Urothelium cell line (cell line): ENCODE data around the gene PPP1R9A.

ENCODE experiments used
- DNase-seq: peaks from one replicate; pipeline ENCODE4 v3.0.0; 2011; ENCODE audit warnings: low spot score, mixed read lengths
- FAIRE-seq: peaks from 2 replicates; lab custom pipeline; 2011; peaks lifted over from hg19 to GRCh38; lab: Jason Lieb, UNC

PPP1R9A gene

GRCh38 chr7:95089414-95090315 is 182.3 kb downstream of the PPP1R9A start:
- no peak for DNase-seq
- no peak for FAIRE-seq

GRCh38 chr7:95092324-95092723 is 184.9 kb downstream of the PPP1R9A start:
- no peak for FAIRE-seq
- no peak for DNase-seq

- DNase-seq (no peak), FAIRE-seq (no peak)
Observed at GRCh38 chr7:95095259-95095965, 188.0 kb downstream of the PPP1R9A start.

- FAIRE-seq (no peak), DNase-seq (no peak)
Observed at GRCh38 chr7:95095966-95096540, 188.7 kb downstream of the PPP1R9A start.

- FAIRE-seq (no peak), DNase-seq (no peak)
Observed at GRCh38 chr7:95097291-95097690, 189.9 kb downstream of the PPP1R9A start.

GRCh38 chr7:95097851-95098250 is 190.5 kb downstream of the PPP1R9A start:
- FAIRE-seq, result no peak
- no peak for DNase-seq

GRCh38 chr7:95099106-95099505 is 191.7 kb downstream of the PPP1R9A start:
- DNase-seq (no peak), FAIRE-seq (no peak)

- no peak for DNase-seq
- FAIRE-seq, result no peak
Observed at GRCh38 chr7:95101422-95101821, 194.0 kb downstream of the PPP1R9A start.

GRCh38 chr7:95102662-95103061 is 195.3 kb downstream of the PPP1R9A start:
- FAIRE-seq (no peak), DNase-seq (peak; percentile 37)

GRCh38 chr7:95104739-95105138 is 197.3 kb downstream of the PPP1R9A start:
- DNase-seq (peak; percentile 58), FAIRE-seq (no peak)

GRCh38 chr7:95105627-95106026 is 198.2 kb downstream of the PPP1R9A start:
- DNase-seq, result no peak
- FAIRE-seq, result no peak

- FAIRE-seq (no peak), DNase-seq (no peak)
Observed at GRCh38 chr7:95106401-95106800, 199.0 kb downstream of the PPP1R9A start.

- FAIRE-seq (no peak), DNase-seq (no peak)
Observed at GRCh38 chr7:95110707-95111106, 203.3 kb downstream of the PPP1R9A start.

GRCh38 chr7:95113590-95113989 is 206.2 kb downstream of the PPP1R9A start:
- no peak for FAIRE-seq
- no peak for DNase-seq

- DNase-seq (no peak), FAIRE-seq (no peak)
Observed at GRCh38 chr7:95126053-95126709, 218.8 kb downstream of the PPP1R9A start.

- no peak for DNase-seq
- no peak for FAIRE-seq
Observed at GRCh38 chr7:95132500-95132899, 225.1 kb downstream of the PPP1R9A start.

- FAIRE-seq, result no peak
- DNase-seq, result no peak
Observed at GRCh38 chr7:95139922-95140321, 232.5 kb downstream of the PPP1R9A start.

- no peak for DNase-seq
- no peak for FAIRE-seq
Observed at GRCh38 chr7:95141755-95142154, 234.4 kb downstream of the PPP1R9A start.

GRCh38 chr7:95144256-95144655 is 236.9 kb downstream of the PPP1R9A start:
- no peak for DNase-seq
- FAIRE-seq, result peak; percentile 82

- FAIRE-seq, result no peak
- DNase-seq, result no peak
Observed at GRCh38 chr7:95155965-95156364, 248.6 kb downstream of the PPP1R9A start.

- DNase-seq (no peak), FAIRE-seq (no peak)
Observed at GRCh38 chr7:95157381-95157780, 250.0 kb downstream of the PPP1R9A start.
